ENCODE results near the gene FBXO48.
"Not testable (repeated sequence)": the region's sequence is repeated elsewhere in the genome, so short reads cannot be mapped to it uniquely, and the experiment has no call there.

The FBXO48 gene

GRCh38 chr2:68467077-68467960, at the start of gene FBXO48, which contains the start of gene APLF:
TSS of gene FBXO48 (minus strand) at chr2:68467294. CDS start at chr2:68465145, 2,149 bp downstream.
TSS of gene APLF (plus strand) at chr2:68467585. CDS start at chr2:68467732, 147 bp downstream.
- DNase-seq: peak; percentile 100

GRCh38 chr2:68516051-68516955, 49.2 kb upstream of the FBXO48 start:
- DNase-seq: no peak

GRCh38 chr2:68514316-68514929, 47.3 kb upstream of the FBXO48 start:
- no peak for DNase-seq

- peak in 1 of 2 donors; percentile 22 for DNase-seq
Measured at GRCh38 chr2:68512966-68513365, 45.9 kb upstream of the FBXO48 start.

GRCh38 chr2:68512326-68512725, 45.2 kb upstream of the FBXO48 start:
- DNase-seq: peak; percentile 72 to 82

GRCh38 chr2:68506170-68506569, 39.1 kb upstream of the FBXO48 start:
- DNase-seq: peak in 1 of 2 donors; percentile 17

GRCh38 chr2:68505603-68506159, 38.6 kb upstream of the FBXO48 start:
- DNase-seq: no peak

- no peak for DNase-seq
Measured at GRCh38 chr2:68501768-68502167, 34.7 kb upstream of the FBXO48 start.

GRCh38 chr2:68500649-68501048, 33.6 kb upstream of the FBXO48 start:
- DNase-seq: no peak

- DNase-seq: no peak
Measured at GRCh38 chr2:68499133-68499532, 32.0 kb upstream of the FBXO48 start.

GRCh38 chr2:68491582-68491981, 24.5 kb upstream of the FBXO48 start:
- no peak for DNase-seq

- no peak for DNase-seq
Measured at GRCh38 chr2:68489282-68489681, 22.2 kb upstream of the FBXO48 start.

- DNase-seq: not testable (repeated sequence)
Measured at GRCh38 chr2:68488605-68489004, 21.5 kb upstream of the FBXO48 start.

- peak; percentile 18 to 66 for DNase-seq
Measured at GRCh38 chr2:68487773-68488355, 20.8 kb upstream of the FBXO48 start.

- no peak for DNase-seq
Measured at GRCh38 chr2:68483011-68483410, 15.9 kb upstream of the FBXO48 start.

GRCh38 chr2:68482296-68482820, 15.3 kb upstream of the FBXO48 start:
- DNase-seq: no peak

- DNase-seq: no peak
Measured at GRCh38 chr2:68478688-68479087, 11.6 kb upstream of the FBXO48 start.

- DNase-seq: no peak
Measured at GRCh38 chr2:68476454-68476853, 9.4 kb upstream of the FBXO48 start.

GRCh38 chr2:68475576-68475975, 8.5 kb upstream of the FBXO48 start:
- DNase-seq: no peak

GRCh38 chr2:68475110-68475509, 8.0 kb upstream of the FBXO48 start:
- no peak for DNase-seq

GRCh38 chr2:68472796-68473414, 5.8 kb upstream of the FBXO48 start:
- DNase-seq: no peak

GRCh38 chr2:68471385-68471784, 4.3 kb upstream of the FBXO48 start:
- no peak for DNase-seq

Measured in inflammatory macrophage treated with lipopolysaccharide for 1 hour (primary cell).